ENCODE results near the gene PATL1.

PATL1 gene

GRCh38 chr11:59617876-59618275, 51.0 kb downstream of the PATL1 start:
- H3K36me3 ChIP-seq (ENCODE audit: control insufficient read depth in 2 of 2, insufficient read depth in 2 of 2, low read length in 2 of 2) = no peaks in the 10 kb centered on the region
- no peak overlapping the region for H3K27ac ChIP-seq (ENCODE audit: low read depth in 2 of 2, low read length in 2 of 2)
- peaks cover 16 to 23% of the 10 kb centered on the region in 2 donors for H3K4me1 ChIP-seq (ENCODE audit: control insufficient read depth in 2 of 2, insufficient read depth in 2 of 2, low read length in 2 of 2)
- no peaks in the 10 kb centered on the region for H3K9me3 ChIP-seq (ENCODE audit: control insufficient read depth in 2 of 2, low read length in 2 of 2)
- no peaks in the 10 kb centered on the region for H3K27me3 ChIP-seq (ENCODE audit: control insufficient read depth in 2 of 2, insufficient read depth in 2 of 2, low read length in 2 of 2)
- no peak overlapping the region for H3K9ac ChIP-seq (ENCODE audit: low read depth in 1 of 2, low read length in 2 of 2)
- H3K4me3 ChIP-seq (ENCODE audit: low read length in 2 of 2) = no peak overlapping the region

- H3K36me3 ChIP-seq (ENCODE audit: control insufficient read depth in 2 of 2, insufficient read depth in 2 of 2, low read length in 2 of 2) = no peaks in the 10 kb centered on the region
- H3K9me3 ChIP-seq (ENCODE audit: control insufficient read depth in 2 of 2, low read length in 2 of 2) = no peaks in the 10 kb centered on the region
- no peaks in the 10 kb centered on the region for H3K27me3 ChIP-seq (ENCODE audit: control insufficient read depth in 2 of 2, insufficient read depth in 2 of 2, low read length in 2 of 2)
- H3K4me1 ChIP-seq (ENCODE audit: control insufficient read depth in 2 of 2, insufficient read depth in 2 of 2, low read length in 2 of 2) = peaks cover 27 to 34% of the 10 kb centered on the region in 2 donors
- H3K4me3 ChIP-seq (ENCODE audit: low read length in 2 of 2) = peak overlapping the region; percentile 77 to 83
- H3K27ac ChIP-seq (ENCODE audit: low read depth in 2 of 2, low read length in 2 of 2) = peak overlapping the region; percentile 89 to 93
- H3K9ac ChIP-seq (ENCODE audit: low read depth in 1 of 2, low read length in 2 of 2) = peak overlapping the region; percentile 80 to 94
These were observed 52.3 kb downstream of the PATL1 start for GRCh38 chr11:59616396-59616982.

- Histone ChIP-seq H3K36me3 (ENCODE audit: control insufficient read depth in 2 of 2, insufficient read depth in 2 of 2, low read length in 2 of 2) (no peaks in the 10 kb centered on the region), H3K4me3 (ENCODE audit: low read length in 2 of 2) (peak within 1 kb of the TSS; percentile 87 to 90), H3K9me3 (ENCODE audit: control insufficient read depth in 2 of 2, low read length in 2 of 2) (no peaks in the 10 kb centered on the region), H3K27me3 (ENCODE audit: control insufficient read depth in 2 of 2, insufficient read depth in 2 of 2, low read length in 2 of 2) (no peaks in the 10 kb centered on the region), H3K4me1 (ENCODE audit: control insufficient read depth in 2 of 2, insufficient read depth in 2 of 2, low read length in 2 of 2) (peaks cover 27 to 38% of the 10 kb centered on the region in 2 donors), H3K27ac (ENCODE audit: low read depth in 2 of 2, low read length in 2 of 2) (peak within 1 kb of the TSS; percentile 89 to 96), H3K9ac (ENCODE audit: low read depth in 1 of 2, low read length in 2 of 2) (peak within 1 kb of the TSS; percentile 88 to 94)
These were observed 53.0 kb downstream of the PATL1 start, which contains the start of gene OSBP for GRCh38 chr11:59615637-59616395. TSS of gene OSBP (minus strand) at chr11:59615774. CDS start at chr11:59615664, 110 bp downstream.

- peaks cover 27 to 38% of the 10 kb centered on the region in 2 donors for H3K4me1 ChIP-seq (ENCODE audit: control insufficient read depth in 2 of 2, insufficient read depth in 2 of 2, low read length in 2 of 2)
- peak overlapping the region; percentile 89 to 96 for H3K27ac ChIP-seq (ENCODE audit: low read depth in 2 of 2, low read length in 2 of 2)
- no peaks in the 10 kb centered on the region for H3K27me3 ChIP-seq (ENCODE audit: control insufficient read depth in 2 of 2, insufficient read depth in 2 of 2, low read length in 2 of 2)
- peaks cover 3 to 4% of the 10 kb centered on the region in 2 donors for H3K36me3 ChIP-seq (ENCODE audit: control insufficient read depth in 2 of 2, insufficient read depth in 2 of 2, low read length in 2 of 2)
- H3K4me3 ChIP-seq (ENCODE audit: low read length in 2 of 2) = peak overlapping the region; percentile 87 to 90
- peak overlapping the region; percentile 88 to 89 for H3K9ac ChIP-seq (ENCODE audit: low read depth in 1 of 2, low read length in 2 of 2)
- no peaks in the 10 kb centered on the region for H3K9me3 ChIP-seq (ENCODE audit: control insufficient read depth in 2 of 2, low read length in 2 of 2)
These were observed 53.7 kb downstream of the PATL1 start for GRCh38 chr11:59615120-59615636.

- peaks cover 27 to 38% of the 10 kb centered on the region in 2 donors for H3K4me1 ChIP-seq (ENCODE audit: control insufficient read depth in 2 of 2, insufficient read depth in 2 of 2, low read length in 2 of 2)
- H3K9ac ChIP-seq (ENCODE audit: low read depth in 1 of 2, low read length in 2 of 2) = peak overlapping the region; percentile 88 to 89
- peak overlapping the region; percentile 87 to 90 for H3K4me3 ChIP-seq (ENCODE audit: low read length in 2 of 2)
- H3K27ac ChIP-seq (ENCODE audit: low read depth in 2 of 2, low read length in 2 of 2) = peak overlapping the region; percentile 89 to 96
- peaks cover 8 to 9% of the 10 kb centered on the region in 2 donors for H3K36me3 ChIP-seq (ENCODE audit: control insufficient read depth in 2 of 2, insufficient read depth in 2 of 2, low read length in 2 of 2)
- no peaks in the 10 kb centered on the region for H3K27me3 ChIP-seq (ENCODE audit: control insufficient read depth in 2 of 2, insufficient read depth in 2 of 2, low read length in 2 of 2)
- no peaks in the 10 kb centered on the region for H3K9me3 ChIP-seq (ENCODE audit: control insufficient read depth in 2 of 2, low read length in 2 of 2)
These were observed 54.3 kb downstream of the PATL1 start for GRCh38 chr11:59614277-59615119.

GRCh38 chr11:59611570-59612565, 57.0 kb downstream of the PATL1 start:
- H3K36me3 ChIP-seq (ENCODE audit: control insufficient read depth in 2 of 2, insufficient read depth in 2 of 2, low read length in 2 of 2) = peaks cover 33 to 35% of the 10 kb centered on the region in 2 donors
- H3K4me3 ChIP-seq (ENCODE audit: low read length in 2 of 2) = peak overlapping the region; percentile 8 to 28
- peak overlapping the region in 1 of 2 donors; percentile 20 for H3K9ac ChIP-seq (ENCODE audit: low read depth in 1 of 2, low read length in 2 of 2)
- no peaks in the 10 kb centered on the region for H3K27me3 ChIP-seq (ENCODE audit: control insufficient read depth in 2 of 2, insufficient read depth in 2 of 2, low read length in 2 of 2)
- peaks cover 27 to 37% of the 10 kb centered on the region in 2 donors for H3K4me1 ChIP-seq (ENCODE audit: control insufficient read depth in 2 of 2, insufficient read depth in 2 of 2, low read length in 2 of 2)
- no peaks in the 10 kb centered on the region for H3K9me3 ChIP-seq (ENCODE audit: control insufficient read depth in 2 of 2, low read length in 2 of 2)
- peak overlapping the region; percentile 74 to 79 for H3K27ac ChIP-seq (ENCODE audit: low read depth in 2 of 2, low read length in 2 of 2)

- Histone ChIP-seq H3K4me1 (ENCODE audit: control insufficient read depth in 2 of 2, insufficient read depth in 2 of 2, low read length in 2 of 2) (peaks cover 24 to 32% of the 10 kb centered on the region in 2 donors), H3K9me3 (ENCODE audit: control insufficient read depth in 2 of 2, low read length in 2 of 2) (no peaks in the 10 kb centered on the region), H3K27me3 (ENCODE audit: control insufficient read depth in 2 of 2, insufficient read depth in 2 of 2, low read length in 2 of 2) (no peaks in the 10 kb centered on the region), H3K36me3 (ENCODE audit: control insufficient read depth in 2 of 2, insufficient read depth in 2 of 2, low read length in 2 of 2) (peaks cover 49 to 50% of the 10 kb centered on the region in 2 donors), H3K4me3 (ENCODE audit: low read length in 2 of 2) (no peak overlapping the region), H3K27ac (ENCODE audit: low read depth in 2 of 2, low read length in 2 of 2) (no peak overlapping the region), H3K9ac (ENCODE audit: low read depth in 1 of 2, low read length in 2 of 2) (no peak overlapping the region)
These were observed 58.5 kb downstream of the PATL1 start for GRCh38 chr11:59610289-59610688.

GRCh38 chr11:59607703-59608454, 61.0 kb downstream of the PATL1 start:
- H3K4me1 ChIP-seq (ENCODE audit: control insufficient read depth in 2 of 2, insufficient read depth in 2 of 2, low read length in 2 of 2) = peaks cover 11 to 15% of the 10 kb centered on the region in 2 donors

More at GRCh38 chr11:59607703-59608454, 61.0 kb downstream of the PATL1 start:
- Histone ChIP-seq H3K9ac (ENCODE audit: low read depth in 1 of 2, low read length in 2 of 2) (no peak overlapping the region), H3K27me3 (ENCODE audit: control insufficient read depth in 2 of 2, insufficient read depth in 2 of 2, low read length in 2 of 2) (no peaks in the 10 kb centered on the region), H3K27ac (ENCODE audit: low read depth in 2 of 2, low read length in 2 of 2) (no peak overlapping the region), H3K4me3 (ENCODE audit: low read length in 2 of 2) (no peak overlapping the region), H3K36me3 (ENCODE audit: control insufficient read depth in 2 of 2, insufficient read depth in 2 of 2, low read length in 2 of 2) (peaks cover 63 to 64% of the 10 kb centered on the region in 2 donors), H3K9me3 (ENCODE audit: control insufficient read depth in 2 of 2, low read length in 2 of 2) (no peaks in the 10 kb centered on the region)
